HG03108 (cell line): Measurements from ENCODE around the gene B3GNT9.
A peak's percentile ranks its signal among the peaks of the same experiment; 100 is the strongest.

Experiments used
- ATAC-seq: cut with Tn5 transposase; IDR thresholded peaks from one replicate; pipeline ENCODE4 v1.9.1; 2021; ENCODE audit warnings: moderate library complexity; ENCODE audit not compliant: unreplicated experiment

B3GNT9 gene

DNA sequence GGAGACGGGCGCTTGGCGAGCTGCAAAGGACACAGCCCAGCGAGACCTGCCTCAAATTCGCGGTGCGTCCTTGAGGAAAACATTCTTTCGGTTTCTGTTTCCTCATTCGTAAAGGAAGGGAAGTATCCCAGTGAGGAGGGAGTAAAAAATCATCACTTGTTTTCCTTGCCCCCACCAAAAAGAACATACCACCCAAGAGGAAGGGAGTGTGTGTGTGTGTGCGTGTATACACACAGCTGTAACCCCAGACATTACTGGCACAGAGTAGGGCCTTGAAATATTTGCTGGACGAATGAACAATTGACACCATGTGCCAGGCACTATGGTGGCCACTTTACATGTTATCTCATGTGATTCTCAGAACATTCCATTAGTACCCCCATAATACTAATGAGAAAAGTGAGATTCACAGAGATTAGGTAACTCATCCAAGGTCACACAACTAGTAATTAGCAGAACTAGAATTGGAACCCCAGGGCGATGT is 34.9 kb upstream of the B3GNT9 start:
- no peak for ATAC-seq

DNA sequence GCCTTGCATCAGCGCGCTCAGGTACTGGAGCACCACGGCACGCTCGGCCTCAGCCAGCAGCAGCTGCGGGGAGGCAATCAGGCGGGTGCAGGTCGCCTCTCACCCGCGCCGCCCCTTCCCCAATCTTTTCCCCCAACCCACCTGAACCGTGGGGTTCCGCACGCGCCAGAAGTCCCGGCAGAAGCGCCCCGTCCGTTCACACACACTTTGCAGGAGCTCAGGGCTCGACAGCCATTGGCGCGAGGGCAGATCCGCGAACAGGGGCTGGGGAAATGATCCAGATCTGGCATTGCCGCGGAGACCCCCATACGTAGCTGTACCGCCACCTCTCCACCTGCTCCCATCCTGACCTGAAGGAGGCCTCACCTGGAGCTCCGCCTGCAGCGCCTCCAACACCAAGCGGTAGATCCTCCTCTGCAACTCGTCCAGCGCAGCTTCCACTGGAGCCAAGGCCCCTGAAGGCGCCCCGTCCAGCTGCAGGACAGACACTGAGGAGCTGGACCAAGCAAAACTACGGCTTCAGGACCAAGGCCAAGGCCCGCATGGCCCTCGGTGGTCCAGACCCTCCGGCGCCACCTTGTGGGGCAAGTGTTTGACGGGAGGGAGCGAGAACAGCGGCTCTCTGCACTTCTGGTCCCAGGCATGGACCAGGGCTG is 34.3 kb upstream of the B3GNT9 start:
- no peak for ATAC-seq

DNA sequence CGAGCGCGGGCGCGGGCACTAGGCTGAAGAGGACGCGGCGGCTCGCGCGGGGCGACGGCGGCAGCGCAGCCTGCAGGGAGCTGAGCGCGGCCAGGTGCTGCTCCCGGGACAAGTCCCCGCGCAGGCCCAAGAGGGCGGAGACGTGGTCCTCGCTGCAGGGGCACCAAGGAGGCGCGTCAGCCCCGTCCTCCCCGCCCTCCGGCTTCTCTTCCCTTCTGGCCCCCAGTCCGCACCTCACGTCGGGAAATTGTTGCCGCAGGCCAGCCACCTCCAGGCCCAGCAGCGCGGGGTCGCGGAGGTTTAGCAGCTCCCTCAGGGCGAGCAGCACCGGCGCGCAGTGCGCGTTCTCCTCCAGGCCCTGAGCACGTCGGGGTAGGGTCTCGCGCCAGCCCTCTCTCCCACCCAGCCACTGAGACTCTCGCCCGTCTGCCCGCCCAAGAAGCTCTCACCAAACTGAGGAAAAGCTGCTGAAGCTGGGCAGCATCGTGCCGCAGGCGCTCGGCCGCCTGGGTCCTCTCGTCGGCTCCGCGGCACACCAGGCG is 33.7 kb upstream of the B3GNT9 start:
- no peak for ATAC-seq

DNA sequence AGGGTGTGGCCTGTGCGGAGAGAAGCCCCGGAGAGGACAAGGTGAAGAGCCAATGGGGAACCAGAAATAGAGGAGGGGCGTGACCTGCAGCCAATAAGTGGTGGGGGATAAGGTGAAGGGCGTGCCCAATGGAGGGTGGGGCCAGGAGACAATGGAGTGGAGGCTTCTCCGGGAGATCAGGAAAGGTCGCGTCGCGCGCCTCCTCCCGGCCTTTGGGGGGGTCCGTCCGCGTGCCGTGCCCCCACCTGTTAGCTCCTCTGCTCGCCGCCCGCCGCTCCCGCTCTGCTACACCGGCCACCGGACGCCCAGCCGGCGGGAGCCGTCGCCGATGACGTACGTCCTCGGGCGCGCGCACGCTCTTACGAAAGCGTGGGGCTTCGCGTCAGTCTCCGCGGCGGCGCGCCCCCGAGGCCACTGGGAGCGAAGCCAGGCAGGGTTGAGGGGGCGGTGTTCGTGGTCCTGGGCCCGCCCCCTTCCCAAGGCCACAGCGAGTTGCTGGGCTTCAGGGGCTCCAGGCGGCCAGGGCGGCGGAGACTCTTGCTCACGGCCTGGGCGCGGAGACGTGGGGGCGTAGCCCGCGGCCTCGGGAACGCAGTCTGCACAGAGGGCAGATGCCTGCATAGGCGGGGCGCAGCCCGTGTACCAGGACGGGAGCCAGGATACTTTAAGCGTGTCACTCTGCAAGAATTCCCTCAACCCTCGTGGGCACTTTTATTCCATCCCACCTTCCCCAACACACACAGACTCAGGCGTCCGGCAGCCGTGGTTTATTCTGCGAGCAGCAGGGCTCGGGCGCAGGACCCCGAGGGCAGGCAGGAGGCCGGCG is 33.0 kb upstream of the B3GNT9 start, which contains the start of gene MATCAP1:
Gene MATCAP1 (minus strand): TSS at position 337 of the 826 bp plus-strand sequence. CDS start 3,353 bp downstream, outside the sequence.
- ATAC-seq, result peak; percentile 90

DNA sequence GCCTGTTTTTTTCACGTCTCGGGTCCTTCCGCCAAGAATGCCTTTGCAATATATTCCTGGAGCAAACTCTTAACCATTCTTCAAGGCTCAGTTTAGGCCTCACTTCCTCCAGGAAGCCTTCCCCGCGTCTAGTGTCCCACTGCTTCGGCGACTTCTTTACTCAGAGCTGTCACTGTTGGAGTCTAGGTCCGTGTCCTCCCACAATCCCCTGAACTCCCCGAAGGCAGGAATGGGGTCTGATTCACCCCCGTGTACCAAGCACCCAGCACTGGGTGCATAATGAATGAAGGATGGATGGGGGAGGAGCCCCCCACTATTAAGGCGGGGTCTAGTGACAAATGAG is 32.5 kb upstream of the B3GNT9 start:
- ATAC-seq, result no peak

DNA sequence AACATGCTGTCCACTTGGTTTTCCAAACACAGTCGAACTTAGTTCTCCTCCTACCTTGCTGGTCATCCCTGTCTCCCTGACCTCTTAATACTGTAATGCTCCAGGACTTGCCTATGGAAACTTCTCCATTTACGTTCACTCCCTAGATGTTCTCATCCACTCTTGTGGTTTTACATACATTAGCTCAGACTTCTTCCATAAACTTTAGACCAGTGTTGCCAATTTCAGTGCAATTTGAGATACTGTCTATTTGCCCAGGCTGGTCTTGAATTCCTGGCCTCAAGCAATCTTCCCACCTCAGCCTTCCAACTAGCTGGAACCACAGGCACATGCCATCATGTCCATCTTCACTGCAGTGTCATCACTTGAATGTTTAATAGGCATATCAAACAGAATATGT is 31.5 kb upstream of the B3GNT9 start:
- ATAC-seq, result no peak

DNA sequence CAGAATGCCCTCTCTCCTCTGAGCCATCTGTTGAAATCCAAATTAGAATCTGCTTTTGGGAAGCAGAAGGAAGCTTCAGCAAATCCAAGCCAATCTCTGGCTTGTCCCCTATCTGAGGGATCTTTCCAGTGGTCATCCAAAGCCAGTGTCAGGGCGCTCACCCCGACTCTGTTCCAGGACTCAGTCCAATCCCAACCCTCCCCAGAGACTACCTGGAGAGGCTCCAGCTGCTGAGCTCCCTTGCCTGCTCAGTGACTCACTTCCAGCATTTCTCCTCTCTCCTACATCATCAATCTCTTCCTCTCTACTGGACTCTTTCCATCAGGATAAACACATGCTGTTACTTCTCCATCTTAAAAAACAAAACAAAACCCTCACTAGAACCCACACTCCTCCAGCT is 30.5 kb upstream of the B3GNT9 start:
- ATAC-seq, result no peak

DNA sequence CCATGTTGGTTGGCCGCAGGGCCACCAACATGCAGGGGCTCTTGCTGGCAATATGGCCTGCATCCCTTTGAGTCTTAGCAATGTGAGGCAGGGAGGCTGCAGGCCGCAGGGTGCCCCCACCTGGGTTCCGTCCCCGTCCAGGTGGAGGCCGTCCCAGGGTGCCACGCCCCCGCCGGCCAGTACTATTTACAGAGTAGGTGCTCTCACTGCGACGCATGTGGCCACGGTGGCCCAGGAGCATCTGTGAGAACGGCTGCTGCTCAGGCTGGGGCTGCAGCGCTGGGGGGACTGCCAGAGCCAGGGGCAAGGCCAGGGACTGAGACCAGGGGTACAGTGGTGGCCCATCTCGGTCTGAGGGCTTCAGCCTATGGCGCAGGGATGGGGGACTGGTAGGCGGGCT is 29.4 kb upstream of the B3GNT9 start:
- no peak for ATAC-seq

DNA sequence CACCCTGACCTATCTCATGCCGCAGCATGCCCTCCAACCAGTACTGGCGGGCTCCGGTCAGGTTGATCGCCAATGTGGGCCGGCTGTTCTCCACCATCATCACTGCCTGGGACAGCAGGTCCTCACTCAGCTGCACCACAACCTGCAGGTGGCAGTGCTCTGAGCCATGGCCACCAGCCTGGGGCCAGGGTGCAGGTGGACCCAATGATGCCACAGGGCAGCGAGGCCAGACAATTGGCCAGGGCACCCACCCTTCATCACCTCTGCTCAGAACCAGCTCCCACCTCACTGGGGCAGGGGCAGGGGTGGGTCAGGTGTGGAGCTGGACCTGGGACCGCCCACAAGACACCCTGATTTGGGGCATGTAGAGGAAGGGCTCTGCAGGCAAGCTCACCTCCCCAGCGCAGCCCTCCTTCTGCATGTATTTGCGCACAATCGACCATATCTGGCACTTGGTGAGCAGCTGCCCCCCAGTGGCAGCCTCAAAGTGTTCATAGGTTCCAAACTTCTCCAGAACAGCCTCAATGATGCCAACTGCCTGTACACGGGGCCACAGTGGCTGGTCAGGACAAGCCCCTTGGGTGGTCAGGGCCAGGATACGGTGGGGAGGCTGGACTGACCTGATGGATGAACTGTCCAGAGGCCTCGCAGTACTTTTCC is 28.8 kb upstream of the B3GNT9 start:
- no peak for ATAC-seq

DNA sequence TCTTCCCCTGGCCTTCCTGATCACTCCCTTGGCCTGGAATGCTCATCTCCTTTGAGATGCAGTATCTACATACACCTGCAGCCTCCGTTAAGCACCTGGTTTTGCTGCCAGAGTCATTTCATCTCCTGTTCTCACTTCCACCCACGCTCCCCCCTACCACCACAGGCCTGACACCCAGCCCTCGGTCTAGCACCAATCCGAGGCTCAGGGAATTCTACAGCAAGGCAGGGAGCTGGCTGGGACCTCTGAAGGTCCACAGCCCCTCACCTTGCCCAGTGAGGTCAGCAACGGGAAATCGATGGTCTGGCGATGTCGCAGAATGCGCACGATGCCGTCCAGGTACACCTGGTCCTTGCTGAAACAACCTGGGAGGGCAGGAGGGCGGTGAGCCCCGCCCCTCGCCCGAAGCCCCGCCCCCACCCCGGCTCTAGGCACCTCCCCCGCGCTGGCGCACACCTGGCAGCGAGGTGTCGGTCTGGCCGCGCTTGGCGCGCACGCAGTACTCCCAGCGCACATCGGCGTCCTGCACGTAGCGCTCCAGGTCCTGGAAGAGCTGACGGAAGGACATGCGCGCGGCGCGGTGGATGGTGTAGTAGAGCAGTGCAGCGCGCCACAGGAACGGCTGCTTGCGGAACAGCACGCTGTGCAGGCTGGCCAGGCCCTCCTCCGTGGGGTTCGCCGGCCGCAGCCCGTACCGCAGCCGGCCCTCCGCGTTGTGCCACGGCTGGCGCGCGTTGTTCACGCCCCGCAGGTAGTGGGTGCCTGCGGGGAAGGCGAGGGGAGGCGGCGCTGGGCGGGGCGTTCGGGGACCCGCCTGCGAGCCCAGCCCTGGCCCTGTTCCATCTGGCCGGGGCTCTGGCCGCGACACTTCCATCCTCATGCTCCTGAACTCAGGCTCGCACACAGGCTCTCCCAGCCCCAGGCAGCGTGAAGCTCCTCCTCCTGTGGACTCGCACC is 27.2 kb upstream of the B3GNT9 start:
- no peak for ATAC-seq

DNA sequence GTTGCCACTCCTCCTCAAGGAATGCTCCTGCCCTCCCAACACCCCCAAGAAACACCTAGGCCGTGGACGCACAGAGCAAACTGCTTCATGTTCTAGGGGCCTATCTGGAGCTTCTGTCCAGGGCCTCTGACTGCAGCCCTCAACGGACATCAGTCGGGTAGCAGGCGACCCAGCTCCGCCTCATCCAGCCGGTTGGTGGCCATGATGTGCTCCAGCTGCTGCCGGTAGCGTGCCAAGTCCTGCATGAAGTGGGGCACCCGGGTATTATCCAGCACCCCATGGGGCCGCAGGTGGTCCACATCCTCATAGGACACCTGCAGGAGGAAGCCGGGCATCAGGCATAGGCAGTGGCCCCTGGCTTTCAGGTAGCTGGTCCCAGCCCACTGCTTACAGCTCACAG is 25.9 kb upstream of the B3GNT9 start:
- no peak for ATAC-seq

DNA sequence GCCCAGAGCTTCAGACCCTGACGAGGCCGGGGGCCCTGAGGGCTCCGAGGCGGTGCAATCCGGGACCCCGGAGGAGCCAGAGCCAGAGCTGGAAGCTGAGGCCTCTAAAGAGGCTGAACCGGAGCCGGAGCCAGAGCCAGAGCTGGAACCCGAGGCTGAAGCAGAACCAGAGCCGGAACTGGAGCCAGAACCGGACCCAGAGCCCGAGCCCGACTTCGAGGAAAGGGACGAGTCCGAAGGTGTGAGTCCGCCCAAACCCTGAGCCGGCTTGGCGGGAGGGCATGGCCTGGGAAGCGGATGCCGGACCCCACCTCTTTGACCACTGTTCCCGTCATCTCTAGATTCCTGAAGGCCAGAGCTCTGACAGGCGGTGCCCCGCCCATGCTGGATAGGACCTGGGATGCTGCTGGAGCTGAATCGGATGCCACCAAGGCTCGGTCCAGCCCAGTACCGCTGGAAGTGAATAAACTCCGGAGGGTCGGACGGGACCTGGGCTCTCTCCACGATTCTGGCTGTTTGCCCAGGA is 24.0 kb upstream of the B3GNT9 start:
- ATAC-seq, result no peak

DNA sequence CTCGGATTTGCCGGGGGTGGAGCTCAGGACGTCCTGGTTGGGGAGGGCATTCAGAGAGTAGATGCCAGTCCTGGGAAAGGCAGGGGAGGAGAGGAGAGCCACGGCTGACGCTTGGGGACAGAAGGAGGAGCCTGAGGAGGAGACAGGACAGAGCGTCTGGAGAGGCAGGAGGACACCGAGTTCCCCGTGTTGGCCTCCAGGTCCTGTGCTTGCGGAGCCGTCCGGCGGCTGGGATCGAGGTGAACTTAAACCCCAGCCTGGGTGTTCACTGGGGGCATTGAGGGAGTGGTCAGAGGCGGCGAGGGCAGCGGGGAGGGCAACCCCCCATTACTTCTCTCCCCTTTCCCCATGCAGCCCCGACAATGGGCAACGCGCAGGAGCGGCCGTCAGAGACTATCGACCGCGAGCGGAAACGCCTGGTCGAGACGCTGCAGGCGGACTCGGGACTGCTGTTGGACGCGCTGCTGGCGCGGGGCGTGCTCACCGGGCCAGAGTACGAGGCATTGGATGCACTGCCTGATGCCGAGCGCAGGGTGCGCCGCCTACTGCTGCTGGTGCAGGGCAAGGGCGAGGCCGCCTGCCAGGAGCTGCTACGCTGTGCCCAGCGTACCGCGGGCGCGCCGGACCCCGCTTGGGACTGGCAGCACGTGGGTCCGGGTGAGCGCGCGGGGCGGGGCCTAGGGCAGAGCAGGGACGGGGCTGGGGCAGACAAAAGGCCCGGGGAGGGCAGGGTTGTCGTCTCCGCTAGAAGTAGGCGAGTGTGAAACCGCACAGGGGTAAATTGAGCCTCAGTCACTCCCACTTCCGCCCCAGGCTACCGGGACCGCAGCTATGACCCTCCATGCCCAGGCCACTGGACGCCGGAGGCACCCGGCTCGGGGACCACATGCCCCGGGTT is 23.3 kb upstream of the B3GNT9 start:
- peak; percentile 38 for ATAC-seq

DNA sequence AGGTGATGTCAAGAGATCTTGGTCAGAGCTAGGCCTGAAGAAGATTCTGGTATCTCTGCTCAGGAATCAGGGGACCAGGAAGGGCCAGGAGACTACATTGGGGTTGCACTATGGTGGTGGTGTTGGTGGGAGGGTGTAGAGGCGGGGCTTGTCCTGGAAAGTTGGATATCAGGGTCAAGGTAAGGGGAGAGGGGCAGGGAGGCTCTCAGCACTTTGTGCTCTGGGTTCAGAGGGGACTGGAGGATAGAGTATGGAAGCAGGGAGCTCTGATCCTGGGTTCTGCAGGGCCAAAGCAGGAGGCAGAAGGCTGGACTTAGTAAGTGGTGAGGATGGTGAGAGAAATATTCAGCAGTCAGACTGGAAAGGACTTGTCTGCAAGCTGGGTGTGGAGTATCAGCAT is 22.5 kb upstream of the B3GNT9 start:
- no peak for ATAC-seq

DNA sequence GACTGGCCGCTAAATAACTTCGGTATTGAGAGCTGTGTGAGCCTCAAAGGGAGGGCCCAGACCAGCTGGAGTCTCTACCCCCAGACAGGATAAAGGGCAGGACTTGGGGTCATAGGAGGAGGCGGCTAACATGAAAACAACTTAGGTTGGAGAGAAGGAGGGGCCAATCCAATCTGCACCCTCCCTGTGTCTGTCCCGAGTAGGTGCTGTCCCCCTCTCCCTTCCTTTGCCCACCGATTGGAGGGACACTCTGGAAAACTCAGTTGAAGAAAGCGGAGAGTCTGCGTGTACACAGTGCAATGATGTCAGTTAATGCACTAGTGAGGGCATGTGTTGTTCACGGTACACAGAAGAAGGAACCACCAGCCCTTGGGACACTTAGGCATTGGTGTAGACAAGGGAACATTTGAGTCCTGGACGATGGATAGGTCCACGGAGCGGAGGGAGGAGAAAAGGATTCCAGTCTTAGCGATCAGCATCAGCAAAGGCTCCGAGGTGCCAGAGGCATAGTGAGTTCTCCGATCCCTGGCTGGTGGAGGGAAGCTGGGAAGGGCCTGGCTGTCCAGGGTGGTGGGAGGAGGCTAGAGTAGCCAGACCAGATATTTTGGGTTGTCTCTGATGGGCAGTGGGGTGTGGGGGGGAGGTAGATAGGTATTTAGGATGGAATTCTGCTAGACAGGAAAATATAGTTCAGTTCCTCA is 20.3 kb upstream of the B3GNT9 start:
- no peak for ATAC-seq

DNA sequence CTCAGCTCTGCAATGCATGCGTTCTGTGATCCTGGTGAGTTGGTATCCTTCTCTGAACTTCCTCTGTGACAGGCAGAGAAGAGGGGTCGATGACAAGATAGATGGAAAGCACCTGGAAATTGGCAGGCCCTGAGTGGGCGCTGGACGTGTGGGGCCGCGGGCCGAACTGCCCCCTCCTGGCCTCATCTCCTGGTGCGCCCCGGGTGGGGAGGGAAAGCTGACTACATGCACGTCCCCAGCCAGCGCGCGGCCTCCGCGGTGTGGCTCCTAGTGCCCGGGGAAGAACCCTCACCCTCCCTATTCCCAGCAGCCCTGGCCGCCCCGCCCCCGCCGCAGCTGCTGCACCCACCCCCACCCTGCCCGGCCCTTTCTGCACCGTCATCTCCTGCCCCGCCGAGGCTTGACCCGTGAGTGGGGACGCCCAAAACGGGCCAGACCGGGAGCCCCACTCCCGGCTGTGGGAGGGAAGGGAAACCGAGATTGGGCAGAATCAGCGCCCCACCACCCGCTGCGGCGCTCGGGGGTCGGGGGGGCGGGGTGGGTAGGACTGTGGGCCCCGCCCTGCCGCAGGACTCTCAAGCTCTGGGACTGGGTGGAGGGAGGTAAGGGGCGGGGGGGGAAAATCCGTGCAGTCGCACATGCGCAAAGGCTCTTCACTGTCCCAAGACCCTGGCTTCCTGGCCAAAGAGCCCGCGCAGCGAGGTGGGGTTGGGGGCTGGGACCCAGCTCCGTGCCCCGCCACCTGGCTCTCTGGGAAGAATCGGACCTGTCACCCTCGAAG is 19.6 kb upstream of the B3GNT9 start, which contains the start of gene NOL3:
Gene NOL3 (plus strand): TSS at position 371 of the 781 bp plus-strand sequence.
- peak; percentile 37 for ATAC-seq

DNA sequence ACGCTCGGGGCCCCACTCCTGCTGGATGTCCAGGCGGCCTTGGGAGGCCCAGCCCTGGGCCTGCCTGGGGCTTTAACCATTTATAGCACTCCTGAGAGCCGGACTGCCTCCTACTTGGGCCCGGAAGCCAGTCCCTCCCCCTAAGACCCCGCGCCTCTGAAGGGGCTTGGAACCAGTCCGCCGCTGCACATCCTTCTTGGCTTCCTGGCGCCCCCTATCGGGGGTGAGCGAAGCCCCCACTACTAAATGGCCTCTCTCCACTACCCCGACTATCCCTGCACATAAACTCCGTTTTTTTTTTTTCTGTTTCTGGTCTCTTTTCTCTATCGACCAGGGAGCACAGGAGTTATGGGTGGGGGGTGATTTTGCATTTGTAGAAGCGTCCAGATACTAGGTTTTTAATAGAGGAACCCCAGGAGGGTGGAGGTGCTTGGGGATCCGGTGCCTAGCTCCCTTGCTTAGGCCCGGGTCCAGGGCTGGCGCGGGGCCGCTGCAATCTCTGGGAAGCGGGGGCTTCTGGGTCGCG is 18.9 kb upstream of the B3GNT9 start:
- peak; percentile 1 for ATAC-seq
